Omental fat pad (tissue), 4 donors: ENCODE data around the gene MT1F. TPM values are rescaled to one million over a fixed set of nuclear protein-coding genes. Genes with fewer than 3 reads are reported as not detected.

Source experiments
- ATAC-seq: fragments of 150-250 bp; one replicate; pipeline ENCODE4 v1.9.1; 2016; ENCODE audit warnings: mild to moderate bottlenecking, moderate library complexity; ENCODE audit not compliant: low FRiP score
- DNase-seq: peaks from one replicate; pipeline ENCODE4 v3.0.0-alpha.2; 2019; ENCODE audit warnings: low spot score
- CTCF ChIP-seq, 3 donors: fragments of 450-650 bp; IDR thresholded peaks; one replicate each; pipeline ENCODE4 v1.5.1; 2016 to 2017; ENCODE audit warnings: antibody characterized with exemption in 3 of 3, mild to moderate bottlenecking in 3 of 3, moderate library complexity in 2 of 3
- total RNA-seq, 4 donors: library from RNA; depleted of rRNA; stranded (reverse); fragments of >200 nt; gene quantifications; one replicate each; pipeline ENCODE4 v1.1.0, GENCODE V29; 2016

The MT1F gene
- total RNA-seq, 4 donors from 2014 or later, result 9.8 to 199 (median 43.6) TPM

GRCh38 chr16:56611281-56611833, 46.4 kb upstream of the MT1F start:
- DNase-seq (no peak), ATAC-seq (no peak)
- no peak for TF ChIP-seq CTCF (IDR thresholded peaks at IDR 0.05)

GRCh38 chr16:56613706-56614105, 44.1 kb upstream of the MT1F start:
- no peak for DNase-seq
- no peak for ATAC-seq
- no peak for TF ChIP-seq CTCF (IDR thresholded peaks at IDR 0.05)

- no peak for TF ChIP-seq CTCF (IDR thresholded peaks at IDR 0.05)
- no peak for DNase-seq
- no peak for ATAC-seq
Measured at GRCh38 chr16:56614549-56614991, 43.2 kb upstream of the MT1F start.

- no peak for ATAC-seq
- no peak for DNase-seq
- no peak for TF ChIP-seq CTCF (IDR thresholded peaks at IDR 0.05)
Measured at GRCh38 chr16:56615353-56615752, 42.4 kb upstream of the MT1F start.

GRCh38 chr16:56616608-56617211, 41.0 kb upstream of the MT1F start:
- no peak for TF ChIP-seq CTCF (IDR thresholded peaks at IDR 0.05)
- no peak for DNase-seq
- ATAC-seq, result no peak

GRCh38 chr16:56617212-56618085, 40.3 kb upstream of the MT1F start:
- DNase-seq, result no peak
- peak; percentile 85 for ATAC-seq
- TF ChIP-seq CTCF (IDR thresholded peaks at IDR 0.05), result no peak
